ENCODE data around the gene ZNF341. TPM values are rescaled to one million over a fixed set of nuclear protein-coding genes. Genes with fewer than 3 reads are reported as not detected.

Gene ZNF341
- polyA plus RNA-seq, 1 donor from 2014 or later: 1.2 TPM

DNA sequence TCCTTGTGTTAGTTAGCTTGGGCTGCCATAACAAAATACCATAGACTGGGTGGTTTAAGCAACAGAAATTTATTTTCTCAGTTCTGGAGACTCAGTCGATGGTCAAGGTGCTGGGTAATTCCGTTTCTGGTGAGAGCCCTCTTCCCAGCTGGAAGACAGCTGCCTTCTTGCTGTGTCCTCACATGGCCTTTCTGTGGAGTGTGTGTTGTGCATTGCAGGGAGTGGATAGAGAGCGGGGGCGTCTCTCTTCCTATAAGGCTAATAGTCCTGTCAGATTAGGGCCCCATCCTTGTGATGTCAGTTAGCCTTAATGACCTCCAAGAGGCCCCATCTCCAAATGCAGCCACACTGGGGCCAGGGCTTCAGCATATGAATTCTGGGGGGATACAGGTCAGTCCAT, 98.6 kb downstream of the ZNF341 start:
- Histone ChIP-seq H4K20me1 (ENCODE audit: insufficient read depth) (no peaks in the 10 kb centered on the region), H3K9me3 (ENCODE audit: low read length) (no peaks in the 10 kb centered on the region), H3F3A (ENCODE audit: insufficient read depth, low read length, poor library complexity, severe bottlenecking) (no peaks in the 10 kb centered on the region), H2AFZ (ENCODE audit: low read depth, low read length) (no peak overlapping the region), H3K4me3 (ENCODE audit: low read length) (no peak overlapping the region), H3K36me3 (ENCODE audit: insufficient read depth, low read length) (no peaks in the 10 kb centered on the region), H3K9me2 (ENCODE audit: insufficient read depth, low read length) (no peaks in the 10 kb centered on the region), H3K27me3 (ENCODE audit: insufficient read depth, low read depth, low read length) (no peaks in the 10 kb centered on the region), H3K27ac (ENCODE audit: low read length) (no peak overlapping the region), H3K79me2 (replicated peaks; ENCODE audit: insufficient read depth, low read length) (peaks cover 11% of the 10 kb centered on the region), H3K9ac (ENCODE audit: low read length) (no peak overlapping the region), H3K4me2 (ENCODE audit: low read length) (no peak overlapping the region)
- TF ChIP-seq, protein P1, sequence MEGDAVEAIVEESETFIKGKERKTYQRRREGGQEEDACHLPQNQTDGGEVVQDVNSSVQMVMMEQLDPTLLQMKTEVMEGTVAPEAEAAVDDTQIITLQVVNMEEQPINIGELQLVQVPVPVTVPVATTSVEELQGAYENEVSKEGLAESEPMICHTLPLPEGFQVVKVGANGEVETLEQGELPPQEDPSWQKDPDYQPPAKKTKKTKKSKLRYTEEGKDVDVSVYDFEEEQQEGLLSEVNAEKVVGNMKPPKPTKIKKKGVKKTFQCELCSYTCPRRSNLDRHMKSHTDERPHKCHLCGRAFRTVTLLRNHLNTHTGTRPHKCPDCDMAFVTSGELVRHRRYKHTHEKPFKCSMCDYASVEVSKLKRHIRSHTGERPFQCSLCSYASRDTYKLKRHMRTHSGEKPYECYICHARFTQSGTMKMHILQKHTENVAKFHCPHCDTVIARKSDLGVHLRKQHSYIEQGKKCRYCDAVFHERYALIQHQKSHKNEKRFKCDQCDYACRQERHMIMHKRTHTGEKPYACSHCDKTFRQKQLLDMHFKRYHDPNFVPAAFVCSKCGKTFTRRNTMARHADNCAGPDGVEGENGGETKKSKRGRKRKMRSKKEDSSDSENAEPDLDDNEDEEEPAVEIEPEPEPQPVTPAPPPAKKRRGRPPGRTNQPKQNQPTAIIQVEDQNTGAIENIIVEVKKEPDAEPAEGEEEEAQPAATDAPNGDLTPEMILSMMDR (IDR thresholded peaks at IDR 0.05; ENCODE audit: poor library complexity, severe bottlenecking): no peak
- TF ChIP-seq POLR2AphosphoS5 (IDR thresholded peaks at IDR 0.05) (no peak), MXI1 (conservative IDR thresholded peaks at IDR 0.05; ENCODE audit: poor library complexity, severe bottlenecking) (no peak)

DNA sequence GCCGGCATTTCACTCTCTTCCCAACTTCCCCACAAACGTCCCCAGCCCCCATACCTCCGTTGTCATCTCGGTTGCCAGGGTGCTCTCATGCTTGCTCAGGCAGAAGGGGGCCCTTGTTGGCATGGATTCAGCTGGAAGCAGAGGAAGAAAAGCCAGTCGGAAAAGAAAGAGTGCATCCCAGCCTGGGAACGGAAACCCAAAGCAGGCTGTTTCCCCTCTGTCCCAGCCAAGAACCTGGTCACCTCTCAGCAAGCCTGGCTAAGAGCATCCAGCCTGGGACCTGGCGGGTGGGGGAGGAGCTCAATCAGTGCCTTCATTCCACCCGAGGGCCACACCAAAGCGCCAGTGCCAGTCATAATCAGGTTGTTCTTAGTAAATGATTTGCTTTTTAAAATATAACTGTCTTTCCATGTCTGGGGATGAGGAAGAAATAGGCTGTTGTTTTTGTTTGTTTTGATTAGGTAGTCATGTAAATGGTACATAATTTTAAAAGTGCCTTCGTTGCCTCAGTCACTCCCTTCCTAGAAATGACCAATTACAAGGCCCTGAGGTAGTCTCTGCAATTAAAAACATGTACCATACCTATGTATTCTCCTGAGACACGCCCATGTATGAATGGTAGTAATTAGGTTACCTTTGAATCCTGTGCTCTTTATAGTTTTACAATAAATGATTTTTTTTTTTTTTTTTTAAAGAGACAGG, 100.5 kb downstream of the ZNF341 start:
- H4K20me1 ChIP-seq (ENCODE audit: insufficient read depth): no peaks in the 10 kb centered on the region
- H3K9ac ChIP-seq (ENCODE audit: low read length): peak overlapping the region; percentile 45
- no peak for TF ChIP-seq MXI1 (conservative IDR thresholded peaks at IDR 0.05; ENCODE audit: poor library complexity, severe bottlenecking)
- TF ChIP-seq, protein P2, sequence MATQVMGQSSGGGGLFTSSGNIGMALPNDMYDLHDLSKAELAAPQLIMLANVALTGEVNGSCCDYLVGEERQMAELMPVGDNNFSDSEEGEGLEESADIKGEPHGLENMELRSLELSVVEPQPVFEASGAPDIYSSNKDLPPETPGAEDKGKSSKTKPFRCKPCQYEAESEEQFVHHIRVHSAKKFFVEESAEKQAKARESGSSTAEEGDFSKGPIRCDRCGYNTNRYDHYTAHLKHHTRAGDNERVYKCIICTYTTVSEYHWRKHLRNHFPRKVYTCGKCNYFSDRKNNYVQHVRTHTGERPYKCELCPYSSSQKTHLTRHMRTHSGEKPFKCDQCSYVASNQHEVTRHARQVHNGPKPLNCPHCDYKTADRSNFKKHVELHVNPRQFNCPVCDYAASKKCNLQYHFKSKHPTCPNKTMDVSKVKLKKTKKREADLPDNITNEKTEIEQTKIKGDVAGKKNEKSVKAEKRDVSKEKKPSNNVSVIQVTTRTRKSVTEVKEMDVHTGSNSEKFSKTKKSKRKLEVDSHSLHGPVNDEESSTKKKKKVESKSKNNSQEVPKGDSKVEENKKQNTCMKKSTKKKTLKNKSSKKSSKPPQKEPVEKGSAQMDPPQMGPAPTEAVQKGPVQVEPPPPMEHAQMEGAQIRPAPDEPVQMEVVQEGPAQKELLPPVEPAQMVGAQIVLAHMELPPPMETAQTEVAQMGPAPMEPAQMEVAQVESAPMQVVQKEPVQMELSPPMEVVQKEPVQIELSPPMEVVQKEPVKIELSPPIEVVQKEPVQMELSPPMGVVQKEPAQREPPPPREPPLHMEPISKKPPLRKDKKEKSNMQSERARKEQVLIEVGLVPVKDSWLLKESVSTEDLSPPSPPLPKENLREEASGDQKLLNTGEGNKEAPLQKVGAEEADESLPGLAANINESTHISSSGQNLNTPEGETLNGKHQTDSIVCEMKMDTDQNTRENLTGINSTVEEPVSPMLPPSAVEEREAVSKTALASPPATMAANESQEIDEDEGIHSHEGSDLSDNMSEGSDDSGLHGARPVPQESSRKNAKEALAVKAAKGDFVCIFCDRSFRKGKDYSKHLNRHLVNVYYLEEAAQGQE (IDR thresholded peaks at IDR 0.05; ENCODE audit: borderline replicate concordance): peak; percentile 47
- no peaks in the 10 kb centered on the region for H3K9me3 ChIP-seq (ENCODE audit: low read length)
- H2AFZ ChIP-seq (ENCODE audit: low read depth, low read length): no peak overlapping the region
- H3K4me3 ChIP-seq (ENCODE audit: low read length): peak overlapping the region; percentile 53
- H3F3A ChIP-seq (ENCODE audit: insufficient read depth, low read length, poor library complexity, severe bottlenecking): no peaks in the 10 kb centered on the region
- H3K4me2 ChIP-seq (ENCODE audit: low read length): no peak overlapping the region
- peak overlapping the region; percentile 61 for H3K27ac ChIP-seq (ENCODE audit: low read length)
- H3K9me2 ChIP-seq (ENCODE audit: insufficient read depth, low read length): no peaks in the 10 kb centered on the region
- H3K27me3 ChIP-seq (ENCODE audit: insufficient read depth, low read depth, low read length): no peaks in the 10 kb centered on the region
- H3K79me2 ChIP-seq (replicated peaks; ENCODE audit: insufficient read depth, low read length): peaks cover 9% of the 10 kb centered on the region
- H3K36me3 ChIP-seq (ENCODE audit: insufficient read depth, low read length): no peaks in the 10 kb centered on the region

DNA sequence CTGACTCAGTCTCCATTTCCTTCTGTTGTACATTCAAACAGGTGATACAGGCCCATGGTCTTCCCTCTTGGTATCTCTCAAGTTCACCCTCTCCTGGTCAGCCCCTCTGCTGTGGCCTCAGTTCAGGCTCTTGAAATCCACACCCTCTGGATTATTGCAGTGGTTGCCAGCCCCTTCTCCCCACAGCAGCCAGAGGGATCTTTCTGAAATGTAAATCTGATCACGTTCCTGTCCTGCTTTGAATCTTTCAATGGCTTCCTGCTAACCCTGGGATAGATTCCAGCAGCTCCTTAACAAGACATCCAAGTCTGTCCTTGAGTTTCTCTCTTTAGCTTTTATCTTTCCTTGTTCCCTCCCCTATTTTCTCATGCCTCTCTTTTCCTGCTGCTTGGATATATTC, 101.5 kb downstream of the ZNF341 start:
- Histone ChIP-seq H3K9ac (ENCODE audit: low read length) (no peak overlapping the region), H3K4me2 (ENCODE audit: low read length) (no peak overlapping the region), H3K4me3 (ENCODE audit: low read length) (no peak overlapping the region), H3K9me3 (ENCODE audit: low read length) (no peaks in the 10 kb centered on the region), H3K27ac (ENCODE audit: low read length) (no peak overlapping the region), H2AFZ (ENCODE audit: low read depth, low read length) (no peak overlapping the region), H3K9me2 (ENCODE audit: insufficient read depth, low read length) (no peaks in the 10 kb centered on the region), H4K20me1 (ENCODE audit: insufficient read depth) (no peaks in the 10 kb centered on the region), H3K27me3 (ENCODE audit: insufficient read depth, low read depth, low read length) (no peaks in the 10 kb centered on the region), H3K36me3 (ENCODE audit: insufficient read depth, low read length) (no peaks in the 10 kb centered on the region), H3F3A (ENCODE audit: insufficient read depth, low read length, poor library complexity, severe bottlenecking) (no peaks in the 10 kb centered on the region), H3K79me2 (replicated peaks; ENCODE audit: insufficient read depth, low read length) (peaks cover 9% of the 10 kb centered on the region)
- no peak for TF ChIP-seq POLR2AphosphoS5 (IDR thresholded peaks at IDR 0.05)
- TF ChIP-seq, protein P1 (IDR thresholded peaks at IDR 0.05; ENCODE audit: poor library complexity, severe bottlenecking): no peak
- TF ChIP-seq EZH2 (IDR thresholded peaks at IDR 0.05; ENCODE audit: borderline replicate concordance, insufficient read depth, low read length, poor library complexity, severe bottlenecking): no peak

Data from neural cell (in vitro differentiated cells).